GM12874 (cell line): ENCODE results near the gene JAKMIP3.

Experiments
- CTCF ChIP-seq: IDR thresholded peaks from 2 replicates; pipeline ENCODE4 v1.5.1; 2011; ENCODE audit warnings: low read depth, mild to moderate bottlenecking, control low read depth, low read length, moderate library complexity; ENCODE audit not compliant: insufficient read depth

Gene JAKMIP3

GRCh38 chr10:132106431-132106830 lies 40.7 kb downstream of the JAKMIP3 start:
- no peak for TF ChIP-seq CTCF

GRCh38 chr10:132107186-132107948 lies 41.6 kb downstream of the JAKMIP3 start:
- no peak for TF ChIP-seq CTCF

GRCh38 chr10:132107949-132108877 lies 42.5 kb downstream of the JAKMIP3 start:
- TF ChIP-seq CTCF: no peak

GRCh38 chr10:132109341-132110110 lies 43.8 kb downstream of the JAKMIP3 start:
- TF ChIP-seq CTCF: no peak

GRCh38 chr10:132110111-132110521 lies 44.4 kb downstream of the JAKMIP3 start:
- no peak for TF ChIP-seq CTCF

GRCh38 chr10:132110713-132111112 lies 45.0 kb downstream of the JAKMIP3 start:
- no peak for TF ChIP-seq CTCF

- TF ChIP-seq CTCF: no peak
Observed at GRCh38 chr10:132111121-132111731, 45.5 kb downstream of the JAKMIP3 start.
